Peyer's patch (tissue), 4 donors: ENCODE data around the gene OLFML1.

Experiments used
- POLR2A ChIP-seq, 2 donors: fragments of 450-650 bp; IDR thresholded peaks; one replicate each; pipeline ENCODE4 v1.5.1; 2017; ENCODE audit warnings: antibody characterized with exemption in 2 of 2, mild to moderate bottlenecking in 2 of 2, moderate library complexity in 2 of 2
- TF ChIP-seq, protein P1 (sequence below), 6 experiments: fragments of 450-650 bp in 4 of 6; fragments of 200-600 bp in 2 of 6; sonication (generic) in 1 of 6; IDR thresholded peaks; one replicate each; pipeline ENCODE4 v1.5.1; 2017 to 2019; ENCODE audit warnings: antibody characterized with exemption in 6 of 6, mild to moderate bottlenecking in 3 of 6, moderate library complexity in 1 of 6

DNA sequence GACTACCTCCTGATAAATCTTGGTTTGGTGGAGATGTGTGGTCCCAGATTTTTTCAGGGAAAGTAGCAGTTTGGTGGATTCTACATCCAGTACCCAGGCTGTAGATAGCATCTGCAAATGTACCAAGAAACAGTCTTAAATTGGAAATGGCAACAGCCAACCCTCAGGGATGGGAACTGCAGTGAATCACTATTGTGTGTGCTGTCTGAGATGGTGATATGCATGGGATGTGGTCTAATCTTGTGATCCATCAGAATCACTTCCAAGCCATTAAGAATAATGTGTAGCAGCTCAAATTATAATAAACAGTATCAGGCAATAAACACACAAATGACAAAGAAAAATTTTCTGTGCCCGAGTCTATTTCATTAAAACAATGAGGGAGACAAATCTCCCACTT lies 3.4 kb downstream of the OLFML1 start:
- TF ChIP-seq, protein P1, sequence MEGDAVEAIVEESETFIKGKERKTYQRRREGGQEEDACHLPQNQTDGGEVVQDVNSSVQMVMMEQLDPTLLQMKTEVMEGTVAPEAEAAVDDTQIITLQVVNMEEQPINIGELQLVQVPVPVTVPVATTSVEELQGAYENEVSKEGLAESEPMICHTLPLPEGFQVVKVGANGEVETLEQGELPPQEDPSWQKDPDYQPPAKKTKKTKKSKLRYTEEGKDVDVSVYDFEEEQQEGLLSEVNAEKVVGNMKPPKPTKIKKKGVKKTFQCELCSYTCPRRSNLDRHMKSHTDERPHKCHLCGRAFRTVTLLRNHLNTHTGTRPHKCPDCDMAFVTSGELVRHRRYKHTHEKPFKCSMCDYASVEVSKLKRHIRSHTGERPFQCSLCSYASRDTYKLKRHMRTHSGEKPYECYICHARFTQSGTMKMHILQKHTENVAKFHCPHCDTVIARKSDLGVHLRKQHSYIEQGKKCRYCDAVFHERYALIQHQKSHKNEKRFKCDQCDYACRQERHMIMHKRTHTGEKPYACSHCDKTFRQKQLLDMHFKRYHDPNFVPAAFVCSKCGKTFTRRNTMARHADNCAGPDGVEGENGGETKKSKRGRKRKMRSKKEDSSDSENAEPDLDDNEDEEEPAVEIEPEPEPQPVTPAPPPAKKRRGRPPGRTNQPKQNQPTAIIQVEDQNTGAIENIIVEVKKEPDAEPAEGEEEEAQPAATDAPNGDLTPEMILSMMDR (IDR thresholded peaks at IDR 0.05), result no peak
- no peak for TF ChIP-seq POLR2A (IDR thresholded peaks at IDR 0.05)
